SKM-1 (cell line): ENCODE results near the gene CAV3.
"Not testable (repeated sequence)": the region's sequence is repeated elsewhere in the genome, so short reads cannot be mapped to it uniquely, and the experiment has no call there.

Experiments used
- DNase-seq: peaks from one replicate; lab custom pipeline; 2025; ENCODE audit not compliant: unreplicated experiment; lab: John Stamatoyannopoulos, UW

CAV3 gene

DNA sequence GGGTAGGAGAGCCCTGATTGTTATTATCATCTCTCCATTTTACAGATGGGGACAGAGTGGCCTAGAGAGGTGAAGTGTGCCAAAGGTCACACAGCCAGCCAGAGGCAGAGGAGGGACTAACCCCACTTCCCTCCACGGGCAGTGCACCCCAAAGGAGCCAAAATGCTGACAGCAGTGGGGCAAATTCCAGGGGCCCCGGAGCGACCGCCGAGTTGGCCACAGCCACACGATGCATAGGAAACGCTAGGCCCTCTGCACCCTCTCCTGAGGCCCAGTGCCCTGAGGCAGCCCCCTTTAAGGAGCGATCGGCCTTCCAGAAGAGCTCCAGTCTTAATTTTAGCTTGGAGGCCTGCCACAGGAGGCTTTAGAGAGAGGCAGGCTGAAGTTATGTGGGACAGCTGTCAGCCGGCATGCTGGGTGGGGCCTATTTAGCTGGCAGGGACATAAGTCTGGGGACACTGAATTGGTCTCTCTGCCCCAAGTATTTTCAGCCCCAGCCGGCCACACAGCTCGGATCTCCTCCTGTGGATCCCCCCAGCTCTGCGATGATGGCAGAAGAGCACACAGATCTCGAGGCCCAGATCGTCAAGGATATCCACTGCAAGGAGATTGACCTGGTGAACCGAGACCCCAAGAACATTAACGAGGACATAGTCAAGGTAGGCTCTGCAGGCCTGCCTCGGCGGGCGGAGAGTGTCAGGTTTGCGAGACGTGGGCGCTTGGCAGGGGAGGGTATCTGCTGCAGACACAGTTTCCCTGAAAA lies at the start of gene CAV3:
Gene CAV3, plus strand, starts transcription at position 471 of the 763 bp plus-strand sequence. Its CDS starts 75 bp downstream, at position 546.
- no peak for DNase-seq

DNA sequence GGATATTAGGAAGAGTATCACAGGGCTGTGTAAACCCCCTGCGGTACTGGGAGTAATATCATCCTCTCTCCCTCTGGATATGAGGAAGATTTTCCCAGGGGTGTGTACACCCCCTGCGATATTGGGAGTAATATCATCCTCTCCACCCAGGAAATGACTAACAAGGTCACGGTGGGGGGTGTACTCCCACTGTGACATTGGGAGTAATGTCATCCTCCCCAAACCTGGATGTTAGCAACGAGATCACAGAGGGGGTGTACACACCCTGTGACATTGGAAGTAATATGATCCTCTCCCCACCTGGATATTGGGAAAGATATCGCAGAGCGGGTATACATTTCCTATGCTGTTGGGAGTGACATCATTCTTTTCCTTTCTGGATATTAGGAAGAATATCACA lies 48.6 kb upstream of the CAV3 start:
- DNase-seq, result not testable (repeated sequence)

DNA sequence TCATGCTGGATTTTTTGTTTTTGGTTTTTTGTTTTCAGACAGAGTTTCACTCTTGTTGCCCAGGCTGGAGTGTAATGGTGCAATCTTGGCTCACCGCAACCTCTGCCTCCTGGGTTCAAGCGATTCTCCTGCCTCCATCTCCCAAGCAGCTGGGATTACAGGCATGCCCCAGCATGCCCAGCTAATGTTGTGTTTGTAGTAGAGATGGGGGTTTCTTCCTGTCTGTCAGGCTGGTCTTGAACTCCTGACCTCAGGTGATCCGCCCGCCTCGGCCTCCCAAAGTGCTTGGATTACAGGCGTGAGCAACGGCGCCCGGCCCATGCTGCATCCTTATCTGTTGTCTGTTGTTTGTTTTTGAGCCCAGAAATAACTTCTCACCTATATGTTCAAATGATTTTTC lies 42.3 kb upstream of the CAV3 start:
- not testable (repeated sequence) for DNase-seq

DNA sequence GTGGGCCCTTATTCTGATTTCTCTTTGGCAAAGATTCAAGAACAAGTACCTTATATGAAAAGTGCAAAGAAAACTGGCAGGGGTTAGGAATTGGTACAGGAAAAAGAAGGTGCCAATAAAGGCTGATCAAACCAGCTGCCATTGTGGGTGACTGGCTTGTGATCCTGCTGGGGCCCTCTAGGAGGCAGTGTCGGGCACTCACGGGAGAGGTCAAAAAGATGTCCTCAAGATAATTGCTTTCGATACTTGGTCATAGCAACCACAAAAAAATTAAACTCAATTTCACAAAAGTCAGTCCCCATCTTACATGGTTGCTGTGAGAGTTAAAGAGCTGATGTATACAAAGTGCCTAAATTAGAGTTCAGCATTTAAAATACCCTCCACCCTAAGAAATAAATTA lies 31.0 kb upstream of the CAV3 start:
- DNase-seq, result no peak

DNA sequence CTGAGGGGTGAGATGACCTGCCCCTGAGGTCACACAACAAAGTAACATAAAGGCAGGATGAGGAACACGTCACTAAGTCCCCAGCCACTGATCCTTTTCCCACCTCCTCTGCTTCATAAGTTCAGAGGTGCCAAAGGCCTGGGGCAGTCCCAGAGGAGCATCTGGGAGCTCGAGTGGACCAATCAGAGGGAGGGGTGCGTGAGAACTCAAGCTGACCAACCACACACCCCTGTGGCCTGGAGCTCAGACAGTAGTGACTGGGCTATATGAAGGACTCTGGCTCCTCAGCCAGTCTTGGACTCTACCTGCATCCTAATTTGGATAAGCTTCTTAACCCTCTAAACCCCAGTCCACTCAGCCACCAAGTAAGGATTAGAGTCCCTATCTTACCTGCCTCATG lies 28.0 kb upstream of the CAV3 start:
- no peak for DNase-seq

DNA sequence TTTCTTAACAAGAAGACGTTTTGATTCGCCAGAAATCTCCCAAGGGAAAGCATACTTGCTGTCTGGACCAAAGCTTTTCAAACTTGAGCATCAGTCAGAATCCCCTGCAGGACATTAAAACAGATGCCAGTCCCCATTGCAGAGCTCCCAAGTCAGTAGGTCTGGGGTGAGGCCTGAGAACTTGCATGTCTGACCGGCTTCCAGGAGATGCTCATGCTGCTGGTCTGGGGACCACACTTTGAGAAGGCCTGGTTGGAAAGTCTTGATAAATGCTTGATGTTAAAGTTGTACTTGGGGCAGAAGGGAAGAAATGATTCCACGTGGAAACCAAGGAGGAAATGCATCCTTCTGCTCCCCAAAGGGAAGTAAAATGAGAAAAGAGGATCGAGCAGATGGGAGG lies 24.3 kb upstream of the CAV3 start:
- DNase-seq, result no peak

DNA sequence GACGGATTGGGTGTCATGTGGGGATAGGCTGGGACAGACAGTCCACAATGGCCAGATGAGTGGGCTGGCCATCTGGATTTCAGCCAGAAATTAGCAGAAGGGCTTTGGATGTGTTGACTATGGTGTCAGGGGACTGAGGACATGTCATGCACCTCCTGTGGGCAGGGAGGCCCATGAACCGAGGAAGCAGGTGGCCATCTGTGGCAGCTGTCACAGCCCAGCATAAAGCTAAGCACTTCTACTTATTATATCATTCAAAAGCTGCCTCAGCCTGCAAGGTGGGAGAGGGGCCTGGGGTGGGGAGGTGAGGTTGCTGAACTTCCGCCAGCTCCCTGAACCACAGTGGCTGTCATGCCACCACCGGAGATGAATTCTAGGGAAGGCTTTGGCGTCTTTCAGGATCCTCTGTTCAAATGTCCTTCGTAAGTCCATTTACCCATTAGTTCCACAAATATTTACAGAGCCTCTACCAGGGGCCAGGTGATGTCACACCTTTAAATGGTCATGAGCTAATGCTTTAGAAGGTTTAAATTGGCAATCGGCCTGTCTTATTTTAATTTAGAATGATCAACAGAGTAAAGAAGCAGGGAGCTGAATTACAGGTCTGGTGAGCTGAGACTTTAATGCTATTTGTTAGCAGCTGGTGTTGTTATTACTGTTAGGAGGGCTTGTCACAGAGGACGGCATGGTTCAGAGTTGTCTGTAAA lies 23.6 kb upstream of the CAV3 start:
- DNase-seq, result no peak

DNA sequence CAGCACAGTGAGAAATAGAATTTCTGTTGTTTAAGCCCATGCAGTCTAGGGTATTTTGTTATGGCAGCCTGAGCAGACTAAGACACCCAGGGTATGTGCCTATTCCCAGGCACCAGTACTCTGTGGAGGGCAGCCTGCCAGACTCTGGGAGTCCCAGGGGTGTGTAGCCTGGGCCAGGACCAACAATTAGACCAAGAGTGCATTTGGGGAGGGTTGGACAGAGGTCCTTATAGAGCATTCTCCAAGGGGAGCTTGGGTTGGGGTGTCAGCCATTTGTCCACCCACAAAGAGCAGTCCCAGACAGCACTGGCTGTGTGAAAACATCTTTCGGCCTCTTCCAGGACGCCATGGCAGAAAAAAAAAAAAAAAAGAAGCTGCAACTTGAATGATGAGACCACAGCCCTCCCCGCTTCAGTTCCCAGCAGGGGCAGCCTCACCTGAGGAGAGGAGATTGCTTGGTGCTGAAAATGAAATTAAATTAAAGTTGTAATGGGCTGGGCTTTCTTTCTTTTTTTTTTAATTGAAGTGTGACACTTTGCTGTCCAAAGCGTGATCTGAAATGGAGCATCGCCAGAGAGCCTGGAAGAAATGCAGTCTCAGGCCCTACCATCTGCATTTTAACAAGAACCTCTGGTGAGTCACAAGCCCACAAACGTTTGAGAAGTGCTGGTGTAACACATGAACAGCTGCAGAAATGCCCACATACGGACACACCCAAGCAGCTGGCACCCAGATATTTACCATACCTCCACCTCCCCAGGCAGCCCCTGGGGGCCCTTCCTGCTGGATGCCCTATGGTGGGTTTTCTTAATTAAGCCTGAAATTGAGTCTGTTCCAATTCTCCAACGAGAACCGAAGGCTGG lies 21.3 kb upstream of the CAV3 start:
- no peak for DNase-seq

DNA sequence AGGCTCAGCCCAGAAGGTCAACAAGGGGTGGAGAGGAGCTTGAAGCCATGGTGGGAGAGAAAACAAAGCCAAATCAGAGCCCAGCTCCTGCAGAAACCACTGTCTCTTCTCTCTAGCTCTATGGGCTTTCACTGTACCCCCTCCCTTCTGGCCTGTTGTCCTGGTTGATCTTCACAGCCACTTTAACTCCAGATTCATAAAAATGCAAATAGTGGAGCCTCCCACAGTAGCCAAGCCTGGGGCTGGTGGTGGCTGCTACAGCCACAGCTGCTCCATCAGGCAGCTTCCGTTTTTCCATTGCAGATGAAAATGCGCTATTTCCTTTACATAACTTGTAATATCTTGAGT lies 20.7 kb upstream of the CAV3 start:
- no peak for DNase-seq

DNA sequence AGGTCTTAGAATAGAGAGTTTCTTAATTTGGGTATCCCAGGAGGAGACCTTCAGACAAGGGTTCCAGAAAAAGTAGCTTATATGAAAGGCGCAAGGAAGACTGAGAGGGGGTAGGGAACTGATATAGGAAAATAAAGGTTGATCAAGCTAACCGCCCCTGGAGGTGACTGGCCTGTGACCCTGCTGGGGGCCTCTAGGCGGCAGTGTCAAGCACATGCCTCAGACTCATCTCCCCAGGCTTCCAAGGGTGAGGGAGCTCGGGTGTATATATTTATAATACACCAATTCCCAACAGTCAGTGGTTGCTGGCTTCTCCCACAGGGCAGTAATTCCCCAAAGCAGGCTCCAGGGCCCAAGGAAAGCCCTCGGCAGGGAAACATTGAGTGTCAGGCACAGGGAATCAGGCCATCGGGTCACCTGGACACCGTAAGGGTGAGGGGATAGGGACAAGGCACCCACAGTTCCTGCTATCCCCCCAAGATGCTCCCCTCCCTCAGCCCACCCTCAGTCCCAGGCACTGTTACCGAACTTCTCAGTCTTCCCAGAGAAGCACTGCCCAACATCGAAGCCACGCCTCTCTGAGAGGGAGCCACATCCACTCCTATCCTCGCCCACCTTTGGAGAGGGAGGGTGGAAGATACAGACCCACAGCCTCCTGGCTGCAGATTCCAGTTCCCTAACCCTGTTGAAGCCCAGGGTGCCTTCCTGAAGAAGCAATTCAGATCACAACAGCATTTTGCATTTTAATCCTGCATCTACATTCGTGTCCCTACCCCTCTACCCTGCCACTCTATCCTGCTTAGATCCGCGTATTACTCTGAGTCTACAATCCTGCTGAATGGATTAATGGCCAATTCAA lies 19.5 kb upstream of the CAV3 start:
- no peak for DNase-seq

DNA sequence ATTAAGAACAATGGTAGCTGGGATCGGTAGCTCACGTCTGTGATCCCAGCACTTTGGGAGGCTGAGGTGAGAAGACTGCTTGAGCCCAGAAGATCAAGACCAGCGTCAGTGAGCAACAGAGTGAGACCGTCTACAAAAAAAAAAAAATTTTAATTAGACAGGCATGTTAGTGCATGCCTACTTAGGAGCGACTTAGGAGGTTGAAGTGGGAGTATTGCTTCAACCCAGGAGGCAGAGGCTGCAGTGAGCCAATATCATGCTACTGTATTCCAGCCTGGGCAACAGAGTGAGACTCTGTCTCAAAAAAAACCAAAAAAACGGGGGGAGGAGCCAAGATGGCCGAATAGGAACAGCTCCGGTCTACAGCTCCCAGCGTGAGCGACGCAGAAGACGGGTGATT lies 17.8 kb upstream of the CAV3 start:
- not testable (repeated sequence) for DNase-seq

DNA sequence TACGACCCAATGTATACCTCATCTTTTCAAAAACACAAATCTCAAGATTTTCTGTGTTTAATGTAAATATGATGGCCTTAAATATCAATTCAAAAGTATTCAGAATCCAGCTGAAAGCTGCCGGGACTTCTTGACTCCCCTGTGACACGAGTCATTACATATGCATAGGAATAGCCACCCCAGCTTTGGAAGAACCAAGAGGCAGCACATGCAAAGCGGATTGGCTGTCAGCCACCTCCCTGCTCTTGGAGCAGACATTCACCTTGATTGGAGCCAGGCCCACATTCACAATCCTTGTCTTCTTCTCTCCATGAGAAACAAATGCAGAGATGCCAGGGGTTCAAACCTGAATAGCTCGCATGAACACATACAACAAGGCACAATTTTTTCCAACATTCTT lies 10.8 kb upstream of the CAV3 start:
- no peak for DNase-seq

DNA sequence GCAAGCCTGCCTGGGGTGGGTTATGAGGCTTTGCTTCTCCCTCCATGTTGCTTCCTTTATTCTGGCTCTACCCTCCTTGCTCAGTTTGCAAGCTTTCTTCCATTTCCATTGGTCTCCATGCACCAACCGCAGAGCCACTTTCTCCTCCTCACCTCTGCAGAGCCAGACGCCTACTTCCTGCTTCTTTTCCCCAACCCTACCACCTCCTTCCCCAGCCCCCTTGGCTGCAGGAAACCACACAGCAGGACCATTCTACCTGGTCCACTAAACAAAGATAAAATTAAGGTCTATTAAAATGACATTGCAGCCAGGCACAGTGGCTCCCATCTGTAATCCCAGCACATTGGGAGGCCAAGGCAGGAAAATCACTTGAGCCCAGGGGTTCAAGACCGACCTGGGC lies 10.0 kb upstream of the CAV3 start:
- no peak for DNase-seq

DNA sequence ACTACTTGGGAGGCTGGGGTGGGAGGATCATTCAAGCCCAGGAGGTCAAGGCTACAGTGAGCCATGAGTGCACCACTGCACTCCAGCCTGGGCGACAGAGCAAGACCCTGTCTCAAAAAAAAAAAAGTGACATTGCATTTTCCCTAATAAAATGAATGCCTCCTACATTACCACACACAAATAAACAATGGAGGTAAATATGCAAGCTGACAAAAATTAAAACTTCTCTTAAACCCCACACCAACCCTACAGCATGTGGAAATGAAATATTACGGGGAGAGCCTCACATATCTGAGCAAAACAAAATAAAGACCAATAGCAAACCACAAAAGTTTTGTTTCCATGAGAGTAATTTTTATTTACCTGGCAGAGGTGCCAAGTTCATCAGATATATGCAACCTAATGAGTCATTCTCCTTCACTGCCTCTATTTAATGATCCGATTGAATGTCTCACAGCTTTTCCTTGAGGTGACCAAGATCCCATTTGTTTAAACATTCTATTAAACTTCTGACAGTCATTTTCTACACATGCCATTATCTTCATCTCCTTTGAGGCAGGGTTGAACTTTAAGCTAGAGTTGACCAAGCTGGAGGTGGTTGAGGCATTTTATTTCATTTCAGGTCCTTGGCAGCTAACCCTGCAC lies 9.4 kb upstream of the CAV3 start:
- no peak for DNase-seq

DNA sequence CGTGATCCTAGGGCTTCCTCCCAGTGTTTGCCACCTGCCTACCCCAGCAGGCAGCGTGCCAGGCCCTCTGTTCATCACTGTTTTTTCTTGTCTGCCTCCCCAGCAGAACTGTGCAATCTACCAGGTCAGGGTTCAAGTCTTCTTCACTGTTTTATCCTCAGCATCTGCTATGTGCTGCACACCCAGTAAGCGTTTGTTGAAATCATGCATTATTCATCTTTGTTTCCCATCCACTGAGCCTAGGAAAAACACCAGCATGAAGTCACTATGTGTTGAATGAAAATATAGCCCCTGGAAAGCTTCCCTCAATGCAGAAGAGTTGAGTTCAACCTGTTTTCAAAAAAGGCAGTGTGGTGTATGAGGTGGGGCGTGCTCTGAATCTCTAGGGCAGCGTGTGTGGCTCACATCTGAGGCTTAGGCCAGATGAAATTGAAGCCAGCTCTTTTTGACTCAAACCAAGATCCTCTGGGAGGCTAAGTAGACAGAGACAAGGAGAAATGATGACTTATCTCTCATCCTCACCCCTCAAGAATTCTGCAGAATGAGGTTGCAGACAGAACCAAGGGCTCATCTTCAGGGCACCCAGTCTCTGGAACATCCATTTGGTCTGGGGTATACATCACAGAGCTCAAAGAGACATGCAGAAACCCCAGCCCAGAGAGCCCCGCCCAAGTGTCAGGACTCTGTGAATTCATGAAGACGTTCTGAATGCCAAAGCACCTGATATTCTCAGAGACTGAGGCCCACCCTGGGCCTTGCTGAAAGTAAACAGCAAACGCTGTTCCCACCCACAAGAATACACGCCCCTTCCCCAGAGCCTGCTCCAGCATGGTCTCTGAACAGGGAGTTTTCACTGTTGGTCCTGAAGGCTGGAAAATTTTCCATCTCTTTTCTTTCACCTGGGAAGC lies 5.7 kb upstream of the CAV3 start:
- no peak for DNase-seq

DNA sequence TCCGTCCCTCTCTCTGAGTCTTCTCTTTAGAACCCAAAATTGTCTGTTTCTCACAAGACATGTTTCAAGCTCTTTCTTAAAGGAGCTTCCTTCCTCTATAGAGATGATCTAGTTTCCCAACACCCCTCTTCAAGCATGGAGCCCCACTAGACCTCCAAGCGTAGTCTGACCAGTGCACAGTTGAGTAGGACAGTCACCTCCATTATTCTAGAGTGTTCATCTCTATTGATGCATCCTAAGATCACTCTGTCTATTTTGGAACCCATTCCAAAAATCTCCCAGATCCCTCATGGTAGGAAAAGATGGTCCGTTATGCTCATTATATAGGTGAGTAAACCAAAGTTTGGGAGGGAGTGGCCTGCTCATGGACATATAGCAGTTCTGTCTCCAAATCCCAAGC lies 4.1 kb upstream of the CAV3 start:
- DNase-seq, result no peak

DNA sequence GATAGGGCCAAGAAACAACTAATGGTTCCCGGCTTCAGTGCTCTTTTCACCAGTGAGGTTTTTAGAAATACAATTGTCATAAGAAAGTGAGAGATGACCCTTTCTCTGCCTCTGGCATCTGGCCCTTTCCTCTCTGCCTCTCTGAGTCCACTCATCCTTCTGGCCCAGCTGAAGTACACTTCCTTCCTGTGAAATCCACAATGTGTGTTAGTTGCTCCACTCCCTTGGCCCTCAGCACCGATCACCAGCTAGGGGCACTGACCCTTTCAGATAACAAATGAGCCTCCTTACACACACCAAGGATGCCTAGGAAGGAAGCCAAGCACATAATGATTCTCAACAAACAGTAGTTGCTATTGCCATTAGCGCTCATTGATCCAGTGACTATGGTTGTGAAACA lies 2.9 kb upstream of the CAV3 start:
- DNase-seq, result no peak

DNA sequence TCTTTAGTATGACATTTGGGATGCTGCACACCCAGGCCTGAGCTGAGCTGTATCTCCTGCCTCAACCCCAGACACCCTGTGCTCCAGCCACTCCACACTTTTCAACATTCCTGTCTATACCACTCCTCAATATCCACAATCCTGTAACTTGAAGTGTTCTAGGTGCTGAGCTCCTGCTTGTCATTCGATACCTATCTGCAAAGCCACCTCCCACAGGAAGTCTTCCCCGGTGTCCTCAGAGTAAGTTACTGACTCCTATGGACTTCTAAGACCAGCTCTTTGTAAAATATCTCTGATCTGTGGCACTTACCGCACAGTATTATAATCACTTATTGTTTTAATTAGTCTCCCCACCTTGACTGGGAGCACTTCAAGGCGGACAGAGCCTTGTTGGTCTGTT lies 1.2 kb upstream of the CAV3 start:
- no peak for DNase-seq

DNA sequence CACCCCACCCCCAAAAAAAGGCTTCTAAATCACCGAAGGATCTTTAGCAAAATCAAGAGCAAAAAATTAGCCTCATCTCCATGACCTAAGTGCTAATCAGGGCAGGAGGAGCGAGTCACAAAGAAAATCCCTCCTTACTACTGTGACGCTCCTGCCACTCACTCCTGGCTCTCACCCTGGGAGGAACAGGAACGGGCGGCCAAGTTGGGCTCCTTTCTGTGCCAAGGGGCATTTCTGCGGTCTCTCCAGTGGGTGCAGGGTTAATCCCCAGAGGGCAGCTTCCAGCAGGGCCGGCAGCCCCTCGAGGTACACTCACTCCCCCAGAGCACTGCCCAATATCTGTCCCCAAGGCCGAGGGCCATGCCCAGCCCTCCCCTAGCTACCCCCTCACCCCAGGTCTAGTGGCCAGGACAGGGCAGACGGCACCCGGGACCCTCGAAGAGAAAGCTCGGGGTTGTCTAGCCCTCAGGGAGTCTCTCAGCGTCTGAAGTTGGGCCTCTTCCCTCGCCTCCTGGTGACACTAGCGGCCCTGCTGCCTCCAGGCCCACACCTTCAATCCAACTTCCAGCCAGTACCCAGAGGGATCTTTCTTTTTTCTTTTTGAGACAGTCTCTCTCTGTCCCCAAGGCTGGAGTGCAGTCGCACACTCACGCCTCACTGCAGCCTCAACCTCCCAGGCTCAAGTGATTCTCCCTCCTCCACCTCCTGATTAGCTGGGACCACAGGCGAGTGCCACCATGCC lies 706 bp downstream of the CAV3 start:
- DNase-seq, result no peak
